Testis (tissue), 3 donors: Measurements from ENCODE around the gene ST8SIA6. TPM values are rescaled to one million over a fixed set of nuclear protein-coding genes. Genes with fewer than 3 reads are reported as not detected.

Source experiments
- DNase-seq: peaks from one replicate; pipeline ENCODE4 v3.0.0-alpha.2; 2019
- H3K27ac ChIP-seq, 2 donors: fragments of 200-600 bp; sonication (generic); one replicate each; pipeline ENCODE4 v1.5.1; 2019
- H3K27me3 ChIP-seq: fragments of 200-600 bp; sonication (generic); one replicate; pipeline ENCODE4 v1.5.1; 2019
- H3K36me3 ChIP-seq: fragments of 200-600 bp; sonication (generic); one replicate; pipeline ENCODE4 v1.5.1; 2017; ENCODE audit warnings: low read depth; ENCODE audit errors: missing control alignments
- H3K4me1 ChIP-seq: fragments of 200-600 bp; sonication (generic); one replicate; pipeline ENCODE4 v1.5.1; 2019
- H3K4me3 ChIP-seq, 2 donors: fragments of 200-600 bp; sonication (generic); one replicate each; pipeline ENCODE4 v1.5.1; 2017 to 2019
- H3K9me3 ChIP-seq: fragments of 200-600 bp; sonication (generic); one replicate; pipeline ENCODE4 v1.5.1; 2017
- CTCF ChIP-seq, 3 experiments: fragments of 450-650 bp in 2 of 3; fragments of 200-600 bp in 1 of 3; sonication (generic) in 1 of 3; IDR thresholded peaks; one replicate each; pipeline ENCODE4 v1.5.1; 2016 to 2019; ENCODE audit warnings: antibody characterized with exemption in 3 of 3, mild to moderate bottlenecking in 2 of 3, moderate library complexity in 1 of 3
- POLR2A ChIP-seq: fragments of 450-650 bp; IDR thresholded peaks from one replicate; pipeline ENCODE4 v1.6.1; 2017; ENCODE audit warnings: antibody characterized with exemption, mild to moderate bottlenecking, moderate library complexity
- WGBS, 2 donors: methylation state at CpG; one replicate each; pipeline ENCODE4 v1.1.5; 2018; 5-methylcytosine and 5-hydroxymethylcytosine counted together
- intact Hi-C: fragments of 100-400 bp; cut with DNase I; formaldehyde crosslinking; loops from one replicate; pipeline ENCODE4 v1.15.1; 2023; ENCODE audit warnings: low total_unique reads
- polyA plus RNA-seq: library from polyadenylated mRNA; stranded (reverse); fragments of 350-450 nt; fragmentation: Illumina TruSeq; extraction: RNeasy Lipid Tissue Mini Kit (QIAGEN cat#74804); gene quantifications from one replicate; pipeline ENCODE4 v1.2.3, GENCODE V29; 2014; ENCODE audit warnings: low read depth, low replicate concordance; ENCODE audit not compliant: insufficient read depth
- total RNA-seq, 2 donors: library from RNA; depleted of rRNA; stranded (reverse); fragments of >200 nt; gene quantifications; one replicate each; pipeline ENCODE4 v1.2.3, GENCODE V29; 2016

ST8SIA6 gene
- total and polyA plus RNA-seq, 3 donors from 2014 or later = 0.84 to 1.6 (median 0.87) TPM

- DNase-seq = no peak
- no peak for TF ChIP-seq POLR2A
- TF ChIP-seq CTCF (IDR thresholded peaks at IDR 0.05) = no peak
- no peak overlapping the region for H3K4me3 ChIP-seq
- no peaks in the 10 kb centered on the region for H3K27me3 ChIP-seq
- WGBS, 2 donors = 88% methylated on average over 2 of the region's 2 CpGs
- no peaks in the 10 kb centered on the region for H3K9me3 ChIP-seq
- intact Hi-C loops = no loop called here
- no peaks in the 10 kb centered on the region for H3K4me1 ChIP-seq
- H3K36me3 ChIP-seq = no peaks in the 10 kb centered on the region
- H3K27ac ChIP-seq = no peak overlapping the region
Measured at GRCh38 chr10:17357781-17358180, 96.6 kb downstream of the ST8SIA6 start.

- Histone ChIP-seq H3K4me1 (no peaks in the 10 kb centered on the region), H3K9me3 (no peaks in the 10 kb centered on the region), H3K27me3 (no peaks in the 10 kb centered on the region), H3K27ac (no peak overlapping the region), H3K4me3 (no peak overlapping the region), H3K36me3 (no peaks in the 10 kb centered on the region)
- no peak for DNase-seq
- WGBS, 2 donors = 89 to 91% methylated on average over 2 of the region's 2 CpGs
- no peak for TF ChIP-seq POLR2A
- no peak for TF ChIP-seq CTCF (IDR thresholded peaks at IDR 0.05)
- intact Hi-C loops = no loop called here
Measured at GRCh38 chr10:17356820-17357219, 97.6 kb downstream of the ST8SIA6 start.

- H3K27ac ChIP-seq = no peak overlapping the region
- no peaks in the 10 kb centered on the region for H3K36me3 ChIP-seq
- TF ChIP-seq CTCF (IDR thresholded peaks at IDR 0.05) (no peak), POLR2A (no peak)
- no peaks in the 10 kb centered on the region for H3K9me3 ChIP-seq
- intact Hi-C loops = no loop called here
- WGBS, 2 donors = 39 to 53% methylated on average over 5 of the region's 5 CpGs
- DNase-seq = no peak
- H3K4me1 ChIP-seq = no peaks in the 10 kb centered on the region
- no peaks in the 10 kb centered on the region for H3K27me3 ChIP-seq
- H3K4me3 ChIP-seq = no peak overlapping the region
Measured at GRCh38 chr10:17354781-17355180, 99.6 kb downstream of the ST8SIA6 start.

- H3K4me3 ChIP-seq = no peak overlapping the region
- intact Hi-C loops = no loop called here
- no peaks in the 10 kb centered on the region for H3K9me3 ChIP-seq
- H3K36me3 ChIP-seq = no peaks in the 10 kb centered on the region
- WGBS, 2 donors = 85 to 89% methylated on average over 7 of the region's 7 CpGs
- no peak overlapping the region for H3K27ac ChIP-seq
- TF ChIP-seq POLR2A = no peak
- no peak for TF ChIP-seq CTCF (IDR thresholded peaks at IDR 0.05)
- no peaks in the 10 kb centered on the region for H3K27me3 ChIP-seq
- DNase-seq = no peak
- peaks cover 7% of the 10 kb centered on the region for H3K4me1 ChIP-seq
Measured at GRCh38 chr10:17353568-17354300, 100.7 kb downstream of the ST8SIA6 start.

- no peak for TF ChIP-seq POLR2A
- TF ChIP-seq CTCF (IDR thresholded peaks at IDR 0.05) = no peak
- Histone ChIP-seq H3K27ac (no peak overlapping the region), H3K27me3 (no peaks in the 10 kb centered on the region), H3K36me3 (no peaks in the 10 kb centered on the region), H3K9me3 (no peaks in the 10 kb centered on the region), H3K4me3 (no peak overlapping the region), H3K4me1 (peaks cover 7% of the 10 kb centered on the region)
- no peak for DNase-seq
- 91 to 96% methylated on average over 2 of the region's 2 CpGs for WGBS, 2 donors
- intact Hi-C loops = no loop called here
Measured at GRCh38 chr10:17352583-17352982, 101.8 kb downstream of the ST8SIA6 start.
